H9 (cell line): ENCODE measurements around the gene NT5C2. TPM values are rescaled to one million over a fixed set of nuclear protein-coding genes. Genes with fewer than 3 reads are reported as not detected.

Source experiments
- DNase-seq: peaks from one replicate; pipeline ENCODE4 v3.0.0-alpha.2; 2017
- H2AFZ ChIP-seq: one replicate; pipeline ENCODE4 v1.6.1; 2013; ENCODE audit warnings: mild to moderate bottlenecking, low read length, control low read depth, moderate library complexity
- H2AK5ac ChIP-seq: 2 replicates; pipeline ENCODE4 v1.6.1; 2013; ENCODE audit warnings: low read length, control low read depth, mixed read lengths; ENCODE audit not compliant: insufficient read length
- H2BK120ac ChIP-seq: one replicate; pipeline ENCODE4 v1.6.1; 2013; ENCODE audit warnings: low read depth, mild to moderate bottlenecking, low read length, control low read depth, inconsistent platforms; ENCODE audit not compliant: poor library complexity, severe bottlenecking
- H2BK12ac ChIP-seq: 2 replicates; pipeline ENCODE4 v1.6.1; 2013; ENCODE audit warnings: low read length, control low read depth, mixed read lengths, low read depth; ENCODE audit not compliant: insufficient read length
- H2BK15ac ChIP-seq: 2 replicates; pipeline ENCODE4 v1.6.1; 2013; ENCODE audit warnings: low read depth, low read length, control low read depth
- H2BK20ac ChIP-seq: one replicate; pipeline ENCODE4 v1.6.1; 2013; ENCODE audit warnings: low read depth, mild to moderate bottlenecking, low read length, control low read depth, inconsistent platforms; ENCODE audit not compliant: poor library complexity, severe bottlenecking
- H2BK5ac ChIP-seq: 2 replicates; pipeline ENCODE4 v1.6.1; 2013; ENCODE audit warnings: low read length, control low read depth, mixed read lengths; ENCODE audit not compliant: insufficient read length
- H3K14ac ChIP-seq: 2 replicates; pipeline ENCODE4 v1.6.1; 2013; ENCODE audit warnings: low read length, control low read depth; ENCODE audit not compliant: insufficient read depth
- H3K18ac ChIP-seq: 2 replicates; pipeline ENCODE4 v1.6.1; 2013; ENCODE audit warnings: low read depth, mild to moderate bottlenecking, mixed read lengths, low read length, control low read depth; ENCODE audit not compliant: insufficient read length
- H3K23ac ChIP-seq: 2 replicates; pipeline ENCODE4 v1.6.1; 2013; ENCODE audit warnings: low read length, control low read depth, mixed read lengths, low read depth; ENCODE audit not compliant: insufficient read length
- H3K23me2 ChIP-seq: 2 replicates; pipeline ENCODE4 v1.6.1; 2013; ENCODE audit warnings: low read depth, mild to moderate bottlenecking, mixed read lengths, low read length, control low read depth; ENCODE audit not compliant: insufficient read length, poor library complexity, severe bottlenecking
- H3K27ac ChIP-seq: 2 replicates; pipeline ENCODE4 v1.5.1; 2013; ENCODE audit warnings: low read length, control low read depth, mixed read lengths, low read depth; ENCODE audit not compliant: insufficient read length
- H3K27me3 ChIP-seq: 2 replicates; pipeline ENCODE4 v1.6.1; 2013; ENCODE audit warnings: low read length, control low read depth, inconsistent platforms; ENCODE audit not compliant: insufficient read depth
- H3K4ac ChIP-seq: 2 replicates; pipeline ENCODE4 v1.6.1; 2013; ENCODE audit warnings: low read depth, mild to moderate bottlenecking, control low read depth, inconsistent platforms, low read length, moderate library complexity
- H3K4me1 ChIP-seq: 2 replicates; pipeline ENCODE4 v1.6.1; 2013; ENCODE audit warnings: low read length, control low read depth, inconsistent platforms; ENCODE audit not compliant: insufficient read depth
- H3K4me2 ChIP-seq: 2 replicates; pipeline ENCODE4 v1.6.1; 2013; ENCODE audit warnings: low read length, control low read depth, mixed read lengths; ENCODE audit not compliant: insufficient read length, insufficient read depth
- H3K56ac ChIP-seq: 2 replicates; pipeline ENCODE4 v1.6.1; 2013; ENCODE audit warnings: low read depth, mild to moderate bottlenecking, mixed read lengths, low read length, control low read depth; ENCODE audit not compliant: insufficient read length
- H3K79me1 ChIP-seq: 2 replicates; pipeline ENCODE4 v1.6.1; 2013; ENCODE audit warnings: low read depth, mild to moderate bottlenecking, moderate library complexity, low read length, control low read depth, inconsistent platforms; ENCODE audit not compliant: insufficient read depth, poor library complexity, severe bottlenecking
- H3K79me2 ChIP-seq: 2 replicates; pipeline ENCODE4 v1.6.1; 2013; ENCODE audit warnings: low read length, control low read depth, inconsistent platforms; ENCODE audit not compliant: insufficient read depth
- H3K9ac ChIP-seq: 2 replicates; pipeline ENCODE4 v1.6.1; 2013; ENCODE audit warnings: low read length, control low read depth, mixed read lengths; ENCODE audit not compliant: insufficient read length; ENCODE audit errors: extremely low read depth
- H3K9me3 ChIP-seq: one replicate; pipeline ENCODE4 v1.6.1; 2013; ENCODE audit warnings: low read depth, low read length, inconsistent platforms; ENCODE audit not compliant: control insufficient read depth
- H3T11ph ChIP-seq: one replicate; pipeline ENCODE4 v1.6.1; 2013; ENCODE audit warnings: mild to moderate bottlenecking, low read length, control low read depth, inconsistent platforms
- H4K20me1 ChIP-seq: one replicate; pipeline ENCODE4 v1.6.1; 2013; ENCODE audit not compliant: control insufficient read depth, insufficient read length, insufficient read depth
- H4K5ac ChIP-seq: 2 replicates; pipeline ENCODE4 v1.6.1; 2013; ENCODE audit warnings: low read depth, mild to moderate bottlenecking, mixed read lengths, low read length, control low read depth; ENCODE audit not compliant: insufficient read length
- H4K8ac ChIP-seq: replicated peaks from 2 replicates; pipeline ENCODE4 v1.6.1; 2013; ENCODE audit warnings: low read length, control low read depth, mixed read lengths, low read depth; ENCODE audit not compliant: insufficient read length
- H4K91ac ChIP-seq: 2 replicates; pipeline ENCODE4 v1.6.1; 2013; ENCODE audit warnings: low read depth, mild to moderate bottlenecking, moderate library complexity, mixed read lengths, low read length, control low read depth; ENCODE audit not compliant: insufficient read length
- H3K27ac Mint-ChIP-seq, 3 experiments: 2 replicates in 2 of 3; 3 replicates in 1 of 3; pipeline ENCODE4 v1.8.0; 2020 to 2021; ENCODE audit warnings: mixed read lengths in 3 of 3, mild to moderate bottlenecking in 1 of 3, moderate library complexity in 1 of 3
- H3K27me3 Mint-ChIP-seq: 2 replicates; pipeline ENCODE4 v1.8.0; 2021; ENCODE audit warnings: low read depth, mild to moderate bottlenecking, moderate library complexity, mixed read lengths
- H3K36me3 Mint-ChIP-seq, 3 experiments: 2 replicates in 2 of 3; 3 replicates in 1 of 3; pipeline ENCODE4 v1.8.0; 2020 to 2021; ENCODE audit warnings: low read depth in 3 of 3, mixed read lengths in 3 of 3; ENCODE audit not compliant: insufficient read depth in 1 of 3
- H3K4me1 Mint-ChIP-seq, 2 experiments: 2 replicates each; pipeline ENCODE4 v1.8.0; 2020; ENCODE audit warnings: mixed read lengths in 2 of 2
- H3K4me3 Mint-ChIP-seq, 2 experiments: 2 replicates in 1 of 2; 3 replicates in 1 of 2; pipeline ENCODE4 v1.8.0; 2020 to 2021; ENCODE audit warnings: mild to moderate bottlenecking in 2 of 2, mixed read lengths in 2 of 2, moderate library complexity in 1 of 2
- H3K9me3 Mint-ChIP-seq, 2 experiments: 2 replicates in 1 of 2; 3 replicates in 1 of 2; pipeline ENCODE4 v1.8.0; 2020; ENCODE audit warnings: mild to moderate bottlenecking in 2 of 2, mixed read lengths in 2 of 2, moderate library complexity in 1 of 2
- CTCF ChIP-seq: fragments of 200-600 bp; sonication (generic); conservative IDR thresholded peaks from 3 replicates; pipeline ENCODE4 v1.8.0; 2021; ENCODE audit warnings: antibody characterized with exemption, mild to moderate bottlenecking
- WGBS: extraction: QIAGEN DNeasy Blood & Tissue Kit; methylation state at CpG from one replicate; pipeline ENCODE4 v1.1.7; 2013; ENCODE audit warnings: missing lambda C conversion rate, low lambda C conversion rate, mixed read lengths; ENCODE audit not compliant: insufficient read length; ENCODE audit errors: extremely low coverage; 5-methylcytosine and 5-hydroxymethylcytosine counted together
- total RNA-seq: library from RNA; stranded (reverse); gene quantifications from 2 replicates; pipeline ENCODE4 v1.2.1, GENCODE V29; 2021

Gene NT5C2
- total RNA-seq, 1 experiment from 2014 or later, result 69.6 TPM

GRCh38 chr10:103077020-103077419, 116.1 kb downstream of the NT5C2 start:
- no peak overlapping the region for H2BK5ac ChIP-seq
- 0 out of 4 replicates have a peak, but pooled peaks cover 0 to 2% of the 10 kb centered on the region in 2 experiments for H3K4me1 Mint-ChIP-seq
- H2BK20ac ChIP-seq, result no peak overlapping the region
- no peak overlapping the region for H3K23ac ChIP-seq
- H3T11ph ChIP-seq, result no peak overlapping the region
- H3K27me3 Mint-ChIP-seq, result no peaks in the 10 kb centered on the region
- H4K5ac ChIP-seq, result no peak overlapping the region
- H3K23me2 ChIP-seq, result no peaks in the 10 kb centered on the region
- H3K9me3 Mint-ChIP-seq, result no peaks in the 10 kb centered on the region
- H4K8ac ChIP-seq, result no peak overlapping the region
- H3K4me2 ChIP-seq, result no peak overlapping the region
- H3K27ac Mint-ChIP-seq, result no peak overlapping the region
- no peak overlapping the region for H3K9ac ChIP-seq
- H2BK12ac ChIP-seq, result no peak overlapping the region
- TF ChIP-seq CTCF, result no peak
- no peak overlapping the region for H3K4me3 Mint-ChIP-seq
- no peaks in the 10 kb centered on the region for H4K20me1 ChIP-seq
- H3K36me3 Mint-ChIP-seq, result peaks cover 12 to 22% (median 18%) of the 10 kb centered on the region in 3 experiments; a peak in 6 of 7 replicates
- H2AFZ ChIP-seq, result no peak overlapping the region
- H3K9me3 ChIP-seq, result no peaks in the 10 kb centered on the region
- no peaks in the 10 kb centered on the region for H3K79me2 ChIP-seq
- H4K91ac ChIP-seq, result no peak overlapping the region
- no peak overlapping the region for H2AK5ac ChIP-seq
- no peaks in the 10 kb centered on the region for H3K79me1 ChIP-seq
- no peak overlapping the region for H3K14ac ChIP-seq
- H2BK120ac ChIP-seq, result no peak overlapping the region
- no peak overlapping the region for H3K27ac ChIP-seq
- DNase-seq, result no peak
- H3K4me1 ChIP-seq, result no peaks in the 10 kb centered on the region
- WGBS, result no CpG with 5 or more reads among the region's 21 CpGs
- H3K18ac ChIP-seq, result no peak overlapping the region
- no peak overlapping the region for H2BK15ac ChIP-seq
- no peak overlapping the region for H3K56ac ChIP-seq
- no peaks in the 10 kb centered on the region for H3K27me3 ChIP-seq
- no peak overlapping the region for H3K4ac ChIP-seq
